H1 (cell line): Measurements from ENCODE around the gene NXPH4. TPM values are rescaled to one million over a fixed set of nuclear protein-coding genes. Genes with fewer than 3 reads are reported as not detected.

Source experiments
- CHD1 ChIP-seq: IDR thresholded peaks from 2 replicates; pipeline ENCODE4 v1.6.1; 2012; ENCODE audit warnings: low read depth, low read length, improper control_type of control experiment
- KDM4A ChIP-seq: IDR thresholded peaks from one replicate; pipeline ENCODE4 v1.7.1; 2012; ENCODE audit warnings: low read depth, mild to moderate bottlenecking, moderate library complexity, low read length, inconsistent platforms; ENCODE audit not compliant: severe bottlenecking
- NRF1 ChIP-seq: IDR thresholded peaks from 2 replicates; pipeline ENCODE4 v1.6.1; 2011; ENCODE audit warnings: mild to moderate bottlenecking, low read depth, low read length, improper control_type of control experiment
- polyA plus RNA-seq, 7 experiments: library from polyadenylated mRNA; depleted of rRNA in 3 of 7; stranded (reverse) in 5 of 7; unstranded in 2 of 7; fragments of >200 nt in 5 of 7; fragments of 200-250 nt in 2 of 7; gene quantifications; 1 replicate in 5 of 7; 2 replicates in 1 of 7; 4 replicates in 1 of 7; pipeline versions ENCODE4 v1.2.1 to v1.2.3, GENCODE V29; 2011 to 2013; ENCODE audit warnings: missing spikeins in 2 of 7, mixed read lengths in 2 of 7
- total RNA-seq: library from RNA; stranded (reverse); fragmentation: NEBNext Ultra II Directional; extraction: Animal tissue kit (Norgen Biotek cat#: 25700); gene quantifications from 2 replicates; pipeline ENCODE4 v1.2.1, GENCODE V29; 2021
- TF ChIP-seq, protein P1 (sequence below), 3 experiments: IDR thresholded peaks; 1 replicate in 2 of 3; 2 replicates in 1 of 3; pipeline versions ENCODE4 v1.5.1 to v1.6.1; 2011; ENCODE audit warnings: low read length in 3 of 3, mild to moderate bottlenecking in 3 of 3, inconsistent platforms in 2 of 3, low read depth in 1 of 3, moderate library complexity in 1 of 3; ENCODE audit not compliant: insufficient read depth in 1 of 3; ENCODE audit errors: control extremely low read depth in 1 of 3

NXPH4 gene
- total and polyA plus RNA-seq, 2 of the 8 experiments (the other 6 are each of a cell fraction or from before 2014, with no cell fraction given), result 0.92 to 1.7 TPM

DNA sequence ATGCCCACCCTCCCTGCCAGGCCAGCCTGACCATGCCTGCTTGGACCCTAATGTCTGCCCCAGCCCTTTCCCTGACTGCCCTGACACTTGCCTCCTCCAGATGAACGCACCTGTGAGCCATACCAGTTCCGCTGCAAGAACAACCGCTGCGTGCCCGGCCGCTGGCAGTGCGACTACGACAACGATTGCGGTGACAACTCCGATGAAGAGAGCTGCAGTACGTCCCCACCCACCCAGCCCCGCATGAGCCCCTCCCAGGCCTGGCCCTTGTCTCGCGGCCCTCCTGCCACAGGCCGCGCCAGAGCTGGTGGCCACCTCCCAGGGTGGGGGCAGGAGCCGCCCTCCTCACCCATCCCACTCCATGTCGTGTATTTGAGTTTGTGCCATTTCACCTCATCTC is 14.3 kb upstream of the NXPH4 start (continued):
- TF ChIP-seq, protein P1, sequence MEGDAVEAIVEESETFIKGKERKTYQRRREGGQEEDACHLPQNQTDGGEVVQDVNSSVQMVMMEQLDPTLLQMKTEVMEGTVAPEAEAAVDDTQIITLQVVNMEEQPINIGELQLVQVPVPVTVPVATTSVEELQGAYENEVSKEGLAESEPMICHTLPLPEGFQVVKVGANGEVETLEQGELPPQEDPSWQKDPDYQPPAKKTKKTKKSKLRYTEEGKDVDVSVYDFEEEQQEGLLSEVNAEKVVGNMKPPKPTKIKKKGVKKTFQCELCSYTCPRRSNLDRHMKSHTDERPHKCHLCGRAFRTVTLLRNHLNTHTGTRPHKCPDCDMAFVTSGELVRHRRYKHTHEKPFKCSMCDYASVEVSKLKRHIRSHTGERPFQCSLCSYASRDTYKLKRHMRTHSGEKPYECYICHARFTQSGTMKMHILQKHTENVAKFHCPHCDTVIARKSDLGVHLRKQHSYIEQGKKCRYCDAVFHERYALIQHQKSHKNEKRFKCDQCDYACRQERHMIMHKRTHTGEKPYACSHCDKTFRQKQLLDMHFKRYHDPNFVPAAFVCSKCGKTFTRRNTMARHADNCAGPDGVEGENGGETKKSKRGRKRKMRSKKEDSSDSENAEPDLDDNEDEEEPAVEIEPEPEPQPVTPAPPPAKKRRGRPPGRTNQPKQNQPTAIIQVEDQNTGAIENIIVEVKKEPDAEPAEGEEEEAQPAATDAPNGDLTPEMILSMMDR (IDR thresholded peaks at IDR 0.05; ENCODE audit: control extremely low read depth in 1 of 3, insufficient read depth in 1 of 3, low read depth in 1 of 3, low read length in 3 of 3), result no peak
- TF ChIP-seq KDM4A (no peak), CHD1 (no peak), NRF1 (no peak)
